BJ (cell line): Measurements from ENCODE around the gene PPP3CA. TPM values are rescaled to one million over a fixed set of nuclear protein-coding genes. Genes with fewer than 3 reads are reported as not detected.
"Not testable (repeated sequence)": the region's sequence is repeated elsewhere in the genome, so short reads cannot be mapped to it uniquely, and the experiment has no call there.

Experiments
- CTCF ChIA-PET: fragments of 350-600 bp; formaldehyde crosslinking; extraction: SDS; loops from one replicate; lab custom pipeline; 2021; ENCODE audit warnings: antibody characterized with exemption, inconsistent platforms; lab: Yijun Ruan, JAX
- POLR2A ChIA-PET: fragments of 300-600 bp; sonication (Branson Sonifier 250); formaldehyde crosslinking; extraction: SDS; loops from one replicate; lab custom pipeline; 2021; ENCODE audit warnings: antibody characterized with exemption; lab: Charles Lee
- DNase-seq: peaks from one replicate; pipeline ENCODE4 v3.0.0-alpha.2; 2011; ENCODE audit warnings: low read depth
- H3K27me3 ChIP-seq: 2 replicates; pipeline ENCODE4 v1.6.0; 2011; ENCODE audit warnings: low read length; ENCODE audit not compliant: control insufficient read depth, insufficient read depth
- H3K36me3 ChIP-seq: 2 replicates; pipeline ENCODE4 v1.5.1; 2011; ENCODE audit warnings: low read length; ENCODE audit not compliant: control insufficient read depth, insufficient read depth
- H3K4me3 ChIP-seq: 2 replicates; pipeline ENCODE4 v1.5.1; 2011; ENCODE audit warnings: low read depth, mild to moderate bottlenecking, control low read depth, low read length
- CTCF ChIP-seq: IDR thresholded peaks from 2 replicates; pipeline ENCODE4 v1.5.1; 2011; ENCODE audit warnings: low read depth, mild to moderate bottlenecking, control low read depth, inconsistent platforms, low read length, moderate library complexity; ENCODE audit not compliant: insufficient read depth
- polyA plus RNA-seq: library from polyadenylated mRNA; depleted of rRNA; stranded (reverse); fragments of >200 nt; gene quantifications from 2 replicates; pipeline ENCODE4 v1.2.3, GENCODE V29; 2011

Gene PPP3CA
- polyA plus RNA-seq, 1 experiment, result 10.6 TPM

DNA sequence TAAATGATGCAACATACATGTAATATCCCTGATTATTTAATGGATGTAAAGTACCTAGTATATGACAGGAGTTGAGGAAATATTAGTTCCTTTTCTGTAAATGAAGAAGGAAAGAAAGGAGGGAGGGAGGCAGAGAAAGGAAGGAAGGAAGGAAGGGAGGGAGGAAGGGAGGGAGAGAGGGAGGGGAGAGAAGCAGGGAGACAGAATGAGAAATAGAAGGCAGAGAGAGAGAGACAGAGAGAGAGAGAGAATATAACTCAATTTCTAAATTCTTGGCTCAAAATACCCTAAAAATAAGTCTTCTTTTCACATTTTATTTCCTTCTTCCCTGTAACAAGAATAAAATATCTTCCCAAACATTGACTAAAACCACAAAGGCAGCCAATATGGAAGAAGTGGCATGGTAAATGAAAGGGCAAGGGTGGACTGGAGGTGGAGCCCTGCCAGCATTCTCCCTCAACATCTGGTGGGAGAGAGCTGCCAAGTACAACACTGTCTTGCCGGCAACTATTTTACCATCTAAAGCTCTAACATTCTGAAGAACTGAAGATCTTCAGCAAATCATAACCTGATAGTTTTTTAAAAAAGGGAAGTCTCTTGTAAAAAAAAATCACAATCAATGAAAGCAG is 245.1 kb downstream of the PPP3CA start:
- TF ChIP-seq CTCF, result no peak
- H3K4me3 ChIP-seq, result no peak overlapping the region
- H3K36me3 ChIP-seq, result no peaks in the 10 kb centered on the region; the same call in 1 of the 2 replicates
- peak; percentile 65 for DNase-seq
- POLR2A ChIA-PET, result no interaction called here
- CTCF ChIA-PET, result no interaction called here
- H3K27me3 ChIP-seq, result no peaks in the 10 kb centered on the region

GRCh38 chr4:101101072-101101471 is 246.3 kb downstream of the PPP3CA start:
- no peaks in the 10 kb centered on the region for H3K27me3 ChIP-seq
- no peak for DNase-seq
- H3K4me3 ChIP-seq, result no peak overlapping the region
- POLR2A ChIA-PET, result interaction anchor here (0.5 kb wide), 1 partner anchor 11 kb away, joined by 3 read pairs; no protein-coding TSS in a partner anchor
- no peak for TF ChIP-seq CTCF
- no peaks in the 10 kb centered on the region for H3K36me3 ChIP-seq
- CTCF ChIA-PET, result interaction anchor here (0.8 kb wide), 1 partner anchor 14 kb away, joined by 4 read pairs; no protein-coding TSS in a partner anchor

DNA sequence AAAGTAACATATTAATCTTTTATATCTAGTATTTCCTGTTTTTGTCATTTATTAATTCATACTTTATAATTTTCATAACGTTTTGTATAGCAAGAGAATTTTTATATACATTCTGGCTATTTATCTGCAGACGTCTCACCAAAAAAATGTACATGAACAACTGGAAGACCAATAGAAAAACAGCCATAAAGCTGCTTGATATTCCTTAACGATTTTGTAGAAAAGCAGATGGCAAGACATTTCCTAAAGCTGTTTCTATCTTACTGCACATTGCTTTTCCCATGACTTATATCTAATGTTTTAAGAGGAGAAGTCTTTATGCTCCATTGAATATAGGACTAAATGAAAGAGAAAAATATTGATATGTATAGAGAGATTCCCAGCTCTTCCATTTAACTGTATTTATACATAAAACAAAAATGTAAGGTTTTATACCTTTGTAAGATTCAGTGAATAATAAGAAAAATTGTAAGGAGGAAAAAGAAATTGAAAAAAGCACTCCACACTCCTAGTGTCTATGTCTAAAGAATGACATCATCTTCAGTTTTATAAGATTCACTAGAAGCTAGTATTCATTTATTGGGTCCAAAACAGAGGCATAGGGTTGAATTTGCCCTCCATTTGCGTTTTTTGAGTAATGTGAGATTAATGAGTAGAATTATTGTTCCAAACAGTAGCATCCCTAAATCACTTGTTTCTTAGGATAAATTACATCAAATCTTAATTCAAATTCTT is 248.5 kb downstream of the PPP3CA start:
- DNase-seq, result no peak
- H3K36me3 ChIP-seq, result no peaks in the 10 kb centered on the region
- POLR2A ChIA-PET, result no interaction called here
- no peaks in the 10 kb centered on the region for H3K27me3 ChIP-seq
- CTCF ChIA-PET, result interaction anchor here (0.8 kb wide), 1 partner anchor 18 kb away, joined by 3 read pairs; no protein-coding TSS in a partner anchor
- H3K4me3 ChIP-seq, result no peak overlapping the region
- TF ChIP-seq CTCF, result no peak

- H3K4me3 ChIP-seq, POLR2A ChIA-PET, DNase-seq, H3K27me3 ChIP-seq, H3K36me3 ChIP-seq: not testable (repeated sequence)
- CTCF ChIA-PET, result interaction anchor here (0.6 kb wide), 1 partner anchor 130 kb away, joined by 3 read pairs; no protein-coding TSS in a partner anchor
These were observed 254.7 kb downstream of the PPP3CA start for GRCh38 chr4:101092609-101093008.

DNA sequence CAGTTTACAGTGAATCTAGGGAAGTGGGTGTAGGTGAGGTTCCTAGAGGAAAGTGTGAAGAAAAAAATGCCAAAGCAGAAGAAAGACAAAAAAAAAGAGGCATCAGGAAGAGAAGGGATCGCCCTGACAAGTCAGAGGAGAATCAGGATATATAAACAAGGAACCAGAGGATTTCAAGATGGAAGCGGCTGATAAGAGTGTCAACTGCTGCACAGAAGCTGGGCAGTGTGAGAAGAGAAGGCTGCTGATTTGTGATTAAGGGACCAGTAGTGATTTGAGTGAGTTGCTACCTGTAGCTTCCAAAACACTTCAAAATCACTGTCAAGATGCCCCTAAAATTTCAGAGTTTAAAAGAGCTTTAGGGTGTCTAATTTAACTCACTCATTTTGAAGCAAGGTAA is 258.2 kb downstream of the PPP3CA start:
- no peaks in the 10 kb centered on the region for H3K27me3 ChIP-seq
- CTCF ChIA-PET, result interaction anchor here (0.7 kb wide), 1 partner anchor 149 kb away, joined by 4 read pairs; no protein-coding TSS in a partner anchor
- POLR2A ChIA-PET, result no interaction called here
- no peak overlapping the region for H3K4me3 ChIP-seq
- H3K36me3 ChIP-seq, result no peaks in the 10 kb centered on the region; the same call in 1 of the 2 replicates
- DNase-seq, result no peak
- no peak for TF ChIP-seq CTCF
